C4-2B (cell line): ENCODE results near the gene KCNMB3.

ENCODE experiments used
- CTCF ChIP-seq: fragments of 450-650 bp; conservative IDR thresholded peaks from 2 replicates; pipeline ENCODE4 v1.5.1; 2017; ENCODE audit warnings: mild to moderate bottlenecking
- ZFX ChIP-seq: fragments of 450-650 bp; IDR thresholded peaks from 2 replicates; pipeline ENCODE4 v1.6.1; 2017

DNA sequence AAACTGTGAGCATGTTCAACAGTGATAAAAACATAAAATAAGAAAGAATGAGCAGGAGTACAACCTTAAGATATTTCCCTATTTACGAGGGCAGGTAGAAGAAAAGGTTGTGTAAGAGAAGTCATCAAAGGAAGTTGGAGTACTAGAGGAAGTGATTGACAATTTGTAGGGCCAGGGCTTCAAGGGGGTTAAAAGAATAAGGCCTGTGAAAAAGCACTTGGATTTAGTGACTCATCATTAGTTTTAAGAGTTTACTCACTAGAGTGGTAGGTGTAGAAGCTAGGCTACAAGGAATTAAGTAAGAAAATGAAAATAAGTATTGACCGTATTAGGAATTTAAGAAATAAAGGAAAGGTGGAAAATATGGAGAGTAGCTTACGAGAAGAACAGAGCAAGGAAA lies 23.6 kb downstream of the KCNMB3 start:
- no peak for TF ChIP-seq CTCF
- TF ChIP-seq ZFX: no peak
